HFFc6 (cell line): ENCODE measurements around the gene AUTS2. TPM values are rescaled to one million over a fixed set of nuclear protein-coding genes. Genes with fewer than 3 reads are reported as not detected.

Experiments used
- DNase-seq: peaks from one replicate; pipeline ENCODE4 v3.0.0-alpha.2; 2018
- H3K27ac Mint-ChIP-seq: 2 replicates; pipeline ENCODE4 v1.8.0; 2020; ENCODE audit warnings: mild to moderate bottlenecking, mixed read lengths
- H3K27me3 Mint-ChIP-seq: 2 replicates; pipeline ENCODE4 v1.8.0; 2021; ENCODE audit warnings: mild to moderate bottlenecking, moderate library complexity, mixed read lengths; ENCODE audit not compliant: insufficient read depth
- H3K36me3 Mint-ChIP-seq: 2 replicates; pipeline ENCODE4 v1.8.0; 2021; ENCODE audit warnings: low read depth, mixed read lengths
- H3K4me1 Mint-ChIP-seq: 2 replicates; pipeline ENCODE4 v1.8.0; 2020; ENCODE audit warnings: low read depth, mixed read lengths
- H3K4me3 Mint-ChIP-seq: 2 replicates; pipeline ENCODE4 v1.8.0; 2020; ENCODE audit warnings: mild to moderate bottlenecking, moderate library complexity, mixed read lengths
- H3K9me3 Mint-ChIP-seq: 2 replicates; pipeline ENCODE4 v1.8.0; 2020; ENCODE audit warnings: mild to moderate bottlenecking, mixed read lengths
- total RNA-seq, 6 experiments: library from RNA; stranded (reverse); fragmentation: NEBNext Ultra II Directional; extraction: Animal tissue kit (Norgen Biotek cat#: 25700); gene quantifications; 2 replicates in 1 of 6; 3 replicates in 5 of 6; pipeline ENCODE4 v1.2.3, GENCODE V29; 2021
- TF ChIP-seq, protein P1 (sequence below): fragments of 200-600 bp; sonication (generic); IDR thresholded peaks from 2 replicates; pipeline ENCODE4 v1.5.0; 2021; ENCODE audit warnings: antibody characterized with exemption, mild to moderate bottlenecking

The AUTS2 gene
- total RNA-seq, 6 experiments from 2014 or later = 0.02 to 0.19 (median 0.16) TPM; not detected in 2

DNA sequence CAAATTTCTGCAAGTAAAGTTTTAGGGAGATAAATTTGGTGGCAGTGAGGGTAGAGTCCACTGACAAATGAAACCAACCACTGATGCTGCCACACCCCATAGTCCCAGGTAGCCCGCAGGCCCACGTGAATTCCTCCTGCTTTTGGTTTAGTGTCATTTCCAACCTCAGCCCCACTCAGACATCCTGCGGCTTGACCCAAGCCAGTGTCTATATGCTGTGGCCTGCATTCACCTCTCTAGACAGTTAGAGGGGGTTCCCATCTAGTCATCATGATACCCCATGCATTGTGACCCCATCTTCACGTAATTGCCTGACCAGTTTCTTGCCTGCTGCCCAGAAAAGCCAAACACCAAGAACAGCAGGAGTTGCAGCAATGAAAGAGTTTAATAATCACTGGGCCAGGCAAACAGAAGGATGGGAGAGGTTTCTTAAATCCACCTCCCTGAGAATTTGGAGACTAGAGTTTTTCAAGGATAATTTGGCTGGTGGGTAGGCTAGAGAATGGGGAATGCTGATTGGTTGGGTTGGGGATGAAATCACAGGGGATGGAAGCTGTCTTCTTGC lies 1201.6 kb downstream of the AUTS2 start:
- Mint-ChIP-seq H3K27me3 (no peaks in the 10 kb centered on the region), H3K36me3 (no peaks in the 10 kb centered on the region), H3K9me3 (peaks cover 55% of the 10 kb centered on the region), H3K27ac (no peak overlapping the region), H3K4me3 (no peak overlapping the region), H3K4me1 (no peaks in the 10 kb centered on the region)
- TF ChIP-seq, protein P1, sequence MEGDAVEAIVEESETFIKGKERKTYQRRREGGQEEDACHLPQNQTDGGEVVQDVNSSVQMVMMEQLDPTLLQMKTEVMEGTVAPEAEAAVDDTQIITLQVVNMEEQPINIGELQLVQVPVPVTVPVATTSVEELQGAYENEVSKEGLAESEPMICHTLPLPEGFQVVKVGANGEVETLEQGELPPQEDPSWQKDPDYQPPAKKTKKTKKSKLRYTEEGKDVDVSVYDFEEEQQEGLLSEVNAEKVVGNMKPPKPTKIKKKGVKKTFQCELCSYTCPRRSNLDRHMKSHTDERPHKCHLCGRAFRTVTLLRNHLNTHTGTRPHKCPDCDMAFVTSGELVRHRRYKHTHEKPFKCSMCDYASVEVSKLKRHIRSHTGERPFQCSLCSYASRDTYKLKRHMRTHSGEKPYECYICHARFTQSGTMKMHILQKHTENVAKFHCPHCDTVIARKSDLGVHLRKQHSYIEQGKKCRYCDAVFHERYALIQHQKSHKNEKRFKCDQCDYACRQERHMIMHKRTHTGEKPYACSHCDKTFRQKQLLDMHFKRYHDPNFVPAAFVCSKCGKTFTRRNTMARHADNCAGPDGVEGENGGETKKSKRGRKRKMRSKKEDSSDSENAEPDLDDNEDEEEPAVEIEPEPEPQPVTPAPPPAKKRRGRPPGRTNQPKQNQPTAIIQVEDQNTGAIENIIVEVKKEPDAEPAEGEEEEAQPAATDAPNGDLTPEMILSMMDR = no peak
- no peak for DNase-seq

DNA sequence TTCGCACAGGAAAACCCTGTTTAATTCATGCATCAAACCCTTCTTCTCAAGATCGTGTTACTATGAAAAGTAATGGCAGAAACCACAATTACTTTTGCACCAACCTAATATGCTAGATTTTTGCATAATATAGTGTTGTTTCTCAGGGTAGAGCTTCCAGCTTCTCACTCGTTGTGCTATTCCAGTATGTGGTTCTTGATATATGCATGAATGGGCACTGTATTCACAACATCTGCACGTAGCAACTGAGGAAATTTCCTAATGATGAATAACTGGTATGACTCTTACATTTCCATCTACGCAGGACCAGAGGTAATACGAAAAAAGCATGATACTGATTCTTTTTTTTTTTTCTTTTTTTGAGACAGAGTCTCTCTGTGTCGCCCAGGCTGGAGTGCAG lies 1207.1 kb downstream of the AUTS2 start:
- TF ChIP-seq, protein P1 = no peak
- no peak overlapping the region for H3K4me3 Mint-ChIP-seq

DNA sequence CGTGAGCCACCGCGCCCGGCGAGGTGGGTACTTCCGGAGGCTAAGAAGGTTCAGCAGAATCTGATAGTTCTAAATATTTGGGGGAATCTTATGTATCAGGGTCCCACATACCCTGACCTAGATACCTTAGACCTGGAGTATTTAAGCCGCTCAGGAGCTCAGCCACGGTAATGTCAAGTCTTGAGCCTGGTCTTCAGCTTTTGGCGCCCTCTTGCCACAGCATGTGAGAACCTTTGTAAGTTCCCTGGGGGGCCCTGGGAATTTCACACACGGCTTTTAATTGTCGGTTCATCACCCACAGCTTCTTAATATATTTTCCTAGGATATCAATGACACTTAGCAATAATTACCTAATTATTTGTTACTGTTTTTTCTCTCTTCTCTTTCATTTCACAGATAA lies 1209.4 kb downstream of the AUTS2 start:
- Mint-ChIP-seq H3K27ac (no peak overlapping the region), H3K36me3 (0 out of 2 replicates have a peak, but pooled peaks cover 5% of the 10 kb centered on the region), H3K9me3 (peaks cover 23% of the 10 kb centered on the region), H3K27me3 (no peaks in the 10 kb centered on the region), H3K4me1 (no peaks in the 10 kb centered on the region), H3K4me3 (no peak overlapping the region)
- DNase-seq = no peak
- TF ChIP-seq, protein P1 = no peak

More for the DNA sequence above, 1207.1 kb downstream of the AUTS2 start:
- DNase-seq = no peak
- no peaks in the 10 kb centered on the region for H3K27me3 Mint-ChIP-seq
- no peak overlapping the region for H3K27ac Mint-ChIP-seq
- no peaks in the 10 kb centered on the region for H3K4me1 Mint-ChIP-seq
- peaks cover 40% of the 10 kb centered on the region for H3K9me3 Mint-ChIP-seq
- H3K36me3 Mint-ChIP-seq = 0 out of 2 replicates have a peak, but pooled peaks cover 5% of the 10 kb centered on the region

DNA sequence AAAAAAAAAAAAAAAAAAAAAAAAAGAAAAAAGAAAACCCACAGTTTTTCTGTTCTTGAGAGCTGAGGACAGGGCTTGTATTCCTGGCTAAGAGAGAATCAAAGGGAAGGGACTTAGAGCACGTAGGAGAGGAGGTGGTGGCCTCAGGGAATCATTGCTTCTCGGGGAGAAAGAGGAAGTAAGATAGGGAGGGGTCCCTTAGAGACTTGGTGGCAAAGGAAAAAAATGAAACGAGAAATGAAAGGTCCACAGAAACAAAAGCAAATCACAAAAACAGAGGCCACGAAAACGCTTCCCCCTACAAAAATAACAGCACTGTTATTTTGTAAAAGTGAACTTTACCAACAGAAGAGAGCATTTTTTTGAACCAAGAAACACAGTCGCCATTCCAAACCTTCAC lies 1210.6 kb downstream of the AUTS2 start:
- Mint-ChIP-seq H3K4me3 (no peak overlapping the region), H3K9me3 (peaks cover 20% of the 10 kb centered on the region), H3K27me3 (no peaks in the 10 kb centered on the region), H3K27ac (no peak overlapping the region), H3K36me3 (0 out of 2 replicates have a peak, but pooled peaks cover 5% of the 10 kb centered on the region), H3K4me1 (no peaks in the 10 kb centered on the region)
- TF ChIP-seq, protein P1 = no peak
- no peak for DNase-seq

DNA sequence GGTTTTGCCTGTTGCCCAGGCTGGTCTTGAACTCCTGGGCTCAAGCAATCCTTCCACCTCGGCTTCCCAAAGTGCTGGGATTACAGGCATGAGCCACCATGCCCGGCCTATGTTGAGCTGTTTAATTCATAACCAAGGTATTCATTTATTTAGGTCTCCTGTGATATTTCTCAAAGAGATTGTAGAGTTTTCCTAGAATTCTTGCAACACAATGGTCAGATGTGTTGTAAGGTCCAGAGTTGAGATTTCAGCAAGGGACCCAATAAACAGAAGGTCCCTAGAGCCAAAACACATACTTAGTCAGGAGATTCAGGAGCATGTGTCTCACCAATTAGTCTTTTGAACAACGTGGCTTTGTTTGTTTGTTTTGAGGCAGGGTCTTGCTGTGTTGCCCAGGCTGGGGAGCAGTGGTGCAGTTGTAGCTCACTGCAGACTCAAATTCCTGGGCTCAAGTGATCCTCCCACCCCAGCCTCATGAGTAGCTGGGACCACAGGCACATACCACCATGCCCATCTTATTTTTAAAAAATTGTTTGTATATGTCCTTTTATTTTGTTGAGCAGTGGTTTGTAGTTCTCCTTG lies 1212.4 kb downstream of the AUTS2 start:
- TF ChIP-seq, protein P1 = no peak
- no peak for DNase-seq
- H3K27ac Mint-ChIP-seq = no peak overlapping the region
- H3K27me3 Mint-ChIP-seq = no peaks in the 10 kb centered on the region
- peaks cover 22% of the 10 kb centered on the region for H3K9me3 Mint-ChIP-seq
- H3K4me1 Mint-ChIP-seq = no peaks in the 10 kb centered on the region
- 0 out of 2 replicates have a peak, but pooled peaks cover 5% of the 10 kb centered on the region for H3K36me3 Mint-ChIP-seq
- no peak overlapping the region for H3K4me3 Mint-ChIP-seq
